ENCODE data around the gene AMPH.

DNA sequence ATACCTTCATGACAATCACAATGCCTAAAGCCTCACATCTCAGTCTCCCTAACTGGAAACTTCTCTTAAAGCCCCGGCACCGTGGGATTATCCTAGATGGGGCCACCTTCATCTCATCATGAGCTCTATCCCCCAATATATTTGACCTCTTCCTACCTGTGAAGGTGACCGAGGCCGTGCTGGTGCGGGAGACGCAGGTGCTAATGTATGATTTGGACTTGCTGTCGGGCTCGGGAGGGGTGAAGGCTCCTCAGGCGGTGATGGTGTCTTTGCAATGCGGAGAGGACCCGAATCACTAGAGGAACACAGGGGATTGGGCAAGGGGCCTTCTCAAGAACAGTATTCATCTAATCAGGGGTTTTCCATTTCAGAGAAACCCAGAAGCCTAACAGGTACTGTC is 168.4 kb downstream of the AMPH start:
- TF ChIP-seq, protein P1, sequence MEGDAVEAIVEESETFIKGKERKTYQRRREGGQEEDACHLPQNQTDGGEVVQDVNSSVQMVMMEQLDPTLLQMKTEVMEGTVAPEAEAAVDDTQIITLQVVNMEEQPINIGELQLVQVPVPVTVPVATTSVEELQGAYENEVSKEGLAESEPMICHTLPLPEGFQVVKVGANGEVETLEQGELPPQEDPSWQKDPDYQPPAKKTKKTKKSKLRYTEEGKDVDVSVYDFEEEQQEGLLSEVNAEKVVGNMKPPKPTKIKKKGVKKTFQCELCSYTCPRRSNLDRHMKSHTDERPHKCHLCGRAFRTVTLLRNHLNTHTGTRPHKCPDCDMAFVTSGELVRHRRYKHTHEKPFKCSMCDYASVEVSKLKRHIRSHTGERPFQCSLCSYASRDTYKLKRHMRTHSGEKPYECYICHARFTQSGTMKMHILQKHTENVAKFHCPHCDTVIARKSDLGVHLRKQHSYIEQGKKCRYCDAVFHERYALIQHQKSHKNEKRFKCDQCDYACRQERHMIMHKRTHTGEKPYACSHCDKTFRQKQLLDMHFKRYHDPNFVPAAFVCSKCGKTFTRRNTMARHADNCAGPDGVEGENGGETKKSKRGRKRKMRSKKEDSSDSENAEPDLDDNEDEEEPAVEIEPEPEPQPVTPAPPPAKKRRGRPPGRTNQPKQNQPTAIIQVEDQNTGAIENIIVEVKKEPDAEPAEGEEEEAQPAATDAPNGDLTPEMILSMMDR (IDR thresholded peaks at IDR 0.05) = no peak
- TF ChIP-seq POLR2A (IDR thresholded peaks at IDR 0.05) = no peak
